ENCODE results near the gene GVQW3. TPM values are rescaled to one million over a fixed set of nuclear protein-coding genes. Genes with fewer than 3 reads are reported as not detected.
"Not testable (repeated sequence)": the region's sequence is repeated elsewhere in the genome, so short reads cannot be mapped to it uniquely, and the experiment has no call there.

The GVQW3 gene
- total RNA-seq, 1 donor from 2014 or later: 9.9 TPM

GRCh38 chr11:76394411-76394810 is 13.3 kb downstream of the GVQW3 start:
- no peak for TF ChIP-seq CTCF (conservative IDR thresholded peaks at IDR 0.05)

GRCh38 chr11:76395296-76395695 is 14.2 kb downstream of the GVQW3 start:
- Mint-ChIP-seq H3K36me3 (no peaks in the 10 kb centered on the region), H3K9me3 (no peaks in the 10 kb centered on the region), H3K4me3 (no peak overlapping the region), H3K27ac (no peak overlapping the region), H3K27me3 (peaks cover 11% of the 10 kb centered on the region), H3K4me1 (ENCODE audit: unreplicated experiment) (peaks cover 6% of the 10 kb centered on the region)
- DNase-seq (ENCODE audit: extremely low spot score, unreplicated experiment): no peak
- TF ChIP-seq CTCF (conservative IDR thresholded peaks at IDR 0.05): no peak

More at GRCh38 chr11:76394411-76394810, 13.3 kb downstream of the GVQW3 start:
- Mint-ChIP-seq H3K27me3 (peaks cover 11% of the 10 kb centered on the region), H3K4me3 (no peak overlapping the region), H3K9me3 (no peaks in the 10 kb centered on the region), H3K27ac (no peak overlapping the region), H3K36me3 (no peaks in the 10 kb centered on the region), H3K4me1 (ENCODE audit: unreplicated experiment) (peaks cover 9% of the 10 kb centered on the region)
- DNase-seq (ENCODE audit: extremely low spot score, unreplicated experiment): no peak

GRCh38 chr11:76397383-76397782 is 16.3 kb downstream of the GVQW3 start:
- H3K9me3 Mint-ChIP-seq: no peaks in the 10 kb centered on the region
- DNase-seq (ENCODE audit: extremely low spot score, unreplicated experiment): no peak

GRCh38 chr11:76400967-76401366 is 19.8 kb downstream of the GVQW3 start:
- Mint-ChIP-seq H3K9me3 (no peaks in the 10 kb centered on the region), H3K4me3 (no peak overlapping the region), H3K36me3 (no peaks in the 10 kb centered on the region), H3K27me3 (no peaks in the 10 kb centered on the region), H3K4me1 (ENCODE audit: unreplicated experiment) (peaks cover 4% of the 10 kb centered on the region), H3K27ac (no peak overlapping the region)
- no peak for TF ChIP-seq CTCF (conservative IDR thresholded peaks at IDR 0.05)
- no peak for DNase-seq (ENCODE audit: extremely low spot score, unreplicated experiment)

More at GRCh38 chr11:76397383-76397782, 16.3 kb downstream of the GVQW3 start:
- no peak overlapping the region for H3K27ac Mint-ChIP-seq
- peaks cover 4% of the 10 kb centered on the region for H3K4me1 Mint-ChIP-seq (ENCODE audit: unreplicated experiment)
- TF ChIP-seq CTCF (conservative IDR thresholded peaks at IDR 0.05): no peak
- peaks cover 6% of the 10 kb centered on the region for H3K27me3 Mint-ChIP-seq
- no peak overlapping the region for H3K4me3 Mint-ChIP-seq
- H3K36me3 Mint-ChIP-seq: no peaks in the 10 kb centered on the region

GRCh38 chr11:76401484-76401883 is 20.4 kb downstream of the GVQW3 start:
- H3K36me3 Mint-ChIP-seq; H3K27ac Mint-ChIP-seq; H3K27me3 Mint-ChIP-seq; H3K9me3 Mint-ChIP-seq; H3K4me1 Mint-ChIP-seq (ENCODE audit: unreplicated experiment); DNase-seq (ENCODE audit: extremely low spot score, unreplicated experiment); H3K4me3 Mint-ChIP-seq: not testable (repeated sequence)

- Mint-ChIP-seq H3K27ac (no peak overlapping the region), H3K4me3 (no peak overlapping the region), H3K4me1 (ENCODE audit: unreplicated experiment) (peaks cover 20% of the 10 kb centered on the region), H3K9me3 (no peaks in the 10 kb centered on the region), H3K36me3 (no peaks in the 10 kb centered on the region), H3K27me3 (peaks cover 4% of the 10 kb centered on the region)
- DNase-seq (ENCODE audit: extremely low spot score, unreplicated experiment): no peak
- no peak for TF ChIP-seq CTCF (conservative IDR thresholded peaks at IDR 0.05)
Observed at GRCh38 chr11:76406359-76406758, 25.2 kb downstream of the GVQW3 start.

Measured in type B pancreatic cell (in vitro differentiated cells).